ENCODE measurements around the gene TGIF1. TPM values are rescaled to one million over a fixed set of nuclear protein-coding genes. Genes with fewer than 3 reads are reported as not detected.

TGIF1 gene
- total and polyA plus RNA-seq, 4 donors, result 29.3 to 48.2 (median 32.2) TPM

GRCh38 chr18:3452750-3453539 lies 3.0 kb downstream of the TGIF1 start:
- 42% methylated on average over 12 of the region's 17 CpGs for WGBS (ENCODE audit: insufficient coverage)
- peak overlapping the region; percentile 100 for H3K27ac ChIP-seq (ENCODE audit: low read depth, low read length)
- peaks cover 43% of the 10 kb centered on the region for H3K27me3 ChIP-seq (ENCODE audit: control insufficient read depth, insufficient read depth, low read length)
- H3K4me1 ChIP-seq (ENCODE audit: control insufficient read depth, insufficient read depth, low read length), result peaks cover 48% of the 10 kb centered on the region
- H3K36me3 ChIP-seq (ENCODE audit: control insufficient read depth, insufficient read depth, low read length), result no peaks in the 10 kb centered on the region
- H3K9me3 ChIP-seq (ENCODE audit: control insufficient read depth, insufficient read depth, low read length), result no peaks in the 10 kb centered on the region
- no peak for DNase-seq (ENCODE audit: low read depth in 4 of 6, low spot score in 6 of 6)
- peak overlapping the region; percentile 95 for H3K4me3 ChIP-seq (ENCODE audit: low read depth, low read length)

- H3K9me3 ChIP-seq (ENCODE audit: control insufficient read depth, insufficient read depth, low read length), result no peaks in the 10 kb centered on the region
- peak in 3 of 6 donors; percentile 12 to 74 (median 47) for DNase-seq (ENCODE audit: low read depth in 4 of 6, low spot score in 6 of 6)
- H3K36me3 ChIP-seq (ENCODE audit: control insufficient read depth, insufficient read depth, low read length), result no peaks in the 10 kb centered on the region
- peak overlapping the region; percentile 95 for H3K4me3 ChIP-seq (ENCODE audit: low read depth, low read length)
- peaks cover 43% of the 10 kb centered on the region for H3K4me1 ChIP-seq (ENCODE audit: control insufficient read depth, insufficient read depth, low read length)
- 17% methylated on average over 11 of the region's 21 CpGs for WGBS (ENCODE audit: insufficient coverage)
- peaks cover 40% of the 10 kb centered on the region for H3K27me3 ChIP-seq (ENCODE audit: control insufficient read depth, insufficient read depth, low read length)
- peak overlapping the region; percentile 100 for H3K27ac ChIP-seq (ENCODE audit: low read depth, low read length)
Observed at GRCh38 chr18:3453540-3454364, 3.8 kb downstream of the TGIF1 start.

DNA sequence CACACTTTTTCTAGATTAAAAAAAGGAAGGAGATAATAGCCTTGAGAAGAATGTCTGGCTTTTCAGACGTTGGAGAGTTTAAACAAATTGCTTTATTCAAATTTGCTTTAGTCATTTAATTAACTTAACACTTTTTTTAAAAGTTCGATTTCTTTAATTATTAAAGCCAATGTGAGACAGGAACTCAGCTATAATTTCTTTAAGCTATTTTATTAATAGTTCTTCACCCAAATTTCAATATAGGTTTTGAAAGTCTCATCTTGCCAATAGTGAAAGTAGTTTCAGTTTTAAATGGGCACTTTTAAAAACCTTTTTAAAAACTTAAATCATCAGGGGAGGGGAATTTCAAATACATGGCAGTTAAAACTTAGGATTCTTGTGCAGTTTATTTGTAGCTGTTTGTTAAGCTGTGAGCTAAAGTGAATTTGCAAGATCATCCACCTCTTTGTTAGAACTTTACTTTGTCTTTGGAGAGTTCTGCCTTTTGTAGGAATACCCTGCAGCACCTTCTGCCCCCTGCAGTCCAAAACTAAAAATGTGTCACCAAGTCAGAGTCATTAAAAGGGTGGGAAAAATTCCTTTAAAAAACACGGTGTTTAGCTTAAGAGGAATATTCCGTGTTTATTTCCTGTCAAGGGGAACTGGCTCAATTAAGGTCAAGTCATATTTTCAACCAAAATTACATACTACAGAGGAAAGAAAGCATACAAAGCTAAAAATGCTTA lies 4.6 kb downstream of the TGIF1 start:
- Histone ChIP-seq H3K4me1 (ENCODE audit: control insufficient read depth, insufficient read depth, low read length) (peaks cover 42% of the 10 kb centered on the region), H3K36me3 (ENCODE audit: control insufficient read depth, insufficient read depth, low read length) (no peaks in the 10 kb centered on the region), H3K27ac (ENCODE audit: low read depth, low read length) (peak overlapping the region; percentile 100), H3K4me3 (ENCODE audit: low read depth, low read length) (peak overlapping the region; percentile 95), H3K9me3 (ENCODE audit: control insufficient read depth, insufficient read depth, low read length) (no peaks in the 10 kb centered on the region), H3K27me3 (ENCODE audit: control insufficient read depth, insufficient read depth, low read length) (peaks cover 35% of the 10 kb centered on the region)
- no CpG with 5 or more reads among the region's 4 CpGs for WGBS (ENCODE audit: insufficient coverage)
- peak in 4 of 6 donors; percentile 32 to 67 (median 48) for DNase-seq (ENCODE audit: low read depth in 4 of 6, low spot score in 6 of 6)

GRCh38 chr18:3455090-3455635 lies 5.2 kb downstream of the TGIF1 start:
- Histone ChIP-seq H3K4me3 (ENCODE audit: low read depth, low read length) (peak overlapping the region; percentile 95), H3K4me1 (ENCODE audit: control insufficient read depth, insufficient read depth, low read length) (peaks cover 36% of the 10 kb centered on the region)
- no peak for DNase-seq (ENCODE audit: low read depth in 4 of 6, low spot score in 6 of 6)

DNA sequence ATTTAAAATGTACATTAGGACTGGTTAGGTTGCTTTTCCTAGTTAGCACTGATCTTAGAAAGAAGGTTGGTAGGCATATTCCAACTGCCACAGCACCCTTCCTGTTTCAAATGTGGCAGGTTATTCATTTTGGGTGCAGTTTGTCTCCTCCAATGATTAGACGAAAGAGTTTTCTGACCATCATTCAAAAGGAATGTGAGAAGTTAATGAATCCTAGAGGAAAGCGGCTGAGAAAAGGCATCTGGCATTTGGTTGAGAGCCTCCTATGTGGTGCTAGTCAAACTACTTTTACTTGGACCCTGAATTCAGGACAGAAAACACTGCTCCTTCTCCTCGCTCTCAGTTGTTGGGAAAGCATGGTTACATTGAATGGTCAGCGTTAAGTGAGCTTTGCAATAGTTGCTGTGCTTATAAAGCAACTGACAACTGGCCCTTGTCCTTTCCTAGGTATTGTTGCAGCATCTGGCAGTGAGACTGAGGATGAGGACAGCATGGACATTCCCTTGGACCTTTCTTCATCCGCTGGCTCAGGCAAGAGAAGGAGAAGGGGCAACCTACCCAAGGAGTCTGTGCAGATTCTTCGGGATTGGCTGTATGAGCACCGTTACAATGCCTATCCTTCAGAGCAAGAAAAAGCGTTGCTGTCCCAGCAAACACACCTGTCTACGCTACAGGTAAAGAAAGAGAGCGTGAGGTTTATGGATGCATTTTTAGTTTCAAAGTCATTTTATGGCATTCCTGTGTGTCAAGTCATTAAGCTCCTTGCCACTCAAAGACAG lies 6.1 kb downstream of the TGIF1 start:
- no peak overlapping the region for H3K4me3 ChIP-seq (ENCODE audit: low read depth, low read length)
- no peaks in the 10 kb centered on the region for H3K36me3 ChIP-seq (ENCODE audit: control insufficient read depth, insufficient read depth, low read length)
- H3K9me3 ChIP-seq (ENCODE audit: control insufficient read depth, insufficient read depth, low read length), result no peaks in the 10 kb centered on the region
- 77% methylated on average over 10 of the region's 10 CpGs for WGBS (ENCODE audit: insufficient coverage)
- peaks cover 23% of the 10 kb centered on the region for H3K27me3 ChIP-seq (ENCODE audit: control insufficient read depth, insufficient read depth, low read length)
- DNase-seq (ENCODE audit: low read depth in 4 of 6, low spot score in 6 of 6), result no peak
- no peak overlapping the region for H3K27ac ChIP-seq (ENCODE audit: low read depth, low read length)
- H3K4me1 ChIP-seq (ENCODE audit: control insufficient read depth, insufficient read depth, low read length), result peaks cover 28% of the 10 kb centered on the region

More at GRCh38 chr18:3455090-3455635, 5.2 kb downstream of the TGIF1 start:
- H3K27ac ChIP-seq (ENCODE audit: low read depth, low read length), result peak overlapping the region; percentile 100
- no CpG with 5 or more reads among the region's 3 CpGs for WGBS (ENCODE audit: insufficient coverage)
- H3K9me3 ChIP-seq (ENCODE audit: control insufficient read depth, insufficient read depth, low read length), result no peaks in the 10 kb centered on the region
- no peaks in the 10 kb centered on the region for H3K36me3 ChIP-seq (ENCODE audit: control insufficient read depth, insufficient read depth, low read length)
- peaks cover 31% of the 10 kb centered on the region for H3K27me3 ChIP-seq (ENCODE audit: control insufficient read depth, insufficient read depth, low read length)

GRCh38 chr18:3456686-3457069 lies 6.7 kb downstream of the TGIF1 start:
- Histone ChIP-seq H3K4me3 (ENCODE audit: low read depth, low read length) (no peak overlapping the region), H3K4me1 (ENCODE audit: control insufficient read depth, insufficient read depth, low read length) (peaks cover 22% of the 10 kb centered on the region), H3K27me3 (ENCODE audit: control insufficient read depth, insufficient read depth, low read length) (peaks cover 17% of the 10 kb centered on the region), H3K27ac (ENCODE audit: low read depth, low read length) (no peak overlapping the region), H3K36me3 (ENCODE audit: control insufficient read depth, insufficient read depth, low read length) (no peaks in the 10 kb centered on the region), H3K9me3 (ENCODE audit: control insufficient read depth, insufficient read depth, low read length) (no peaks in the 10 kb centered on the region)
- DNase-seq (ENCODE audit: low read depth in 4 of 6, low spot score in 6 of 6), result no peak
- no CpG with 5 or more reads among the region's 1 CpG for WGBS (ENCODE audit: insufficient coverage)

DNA sequence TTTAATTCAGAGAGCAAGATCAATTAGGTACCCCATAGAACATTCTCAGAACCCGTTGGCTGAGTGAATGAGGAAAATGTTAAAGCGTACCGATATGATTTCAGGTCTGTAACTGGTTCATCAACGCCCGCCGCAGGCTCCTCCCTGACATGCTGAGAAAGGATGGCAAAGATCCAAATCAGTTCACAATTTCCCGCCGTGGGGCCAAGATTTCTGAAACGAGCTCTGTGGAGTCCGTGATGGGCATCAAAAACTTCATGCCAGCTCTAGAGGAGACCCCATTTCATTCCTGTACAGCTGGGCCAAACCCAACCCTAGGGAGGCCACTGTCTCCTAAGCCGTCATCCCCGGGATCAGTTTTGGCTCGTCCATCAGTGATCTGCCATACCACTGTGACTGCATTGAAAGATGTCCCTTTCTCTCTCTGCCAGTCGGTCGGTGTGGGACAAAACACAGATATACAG lies 7.3 kb downstream of the TGIF1 start:
- Histone ChIP-seq H3K36me3 (ENCODE audit: control insufficient read depth, insufficient read depth, low read length) (no peaks in the 10 kb centered on the region), H3K27me3 (ENCODE audit: control insufficient read depth, insufficient read depth, low read length) (peaks cover 11% of the 10 kb centered on the region), H3K4me3 (ENCODE audit: low read depth, low read length) (no peak overlapping the region), H3K9me3 (ENCODE audit: control insufficient read depth, insufficient read depth, low read length) (no peaks in the 10 kb centered on the region), H3K4me1 (ENCODE audit: control insufficient read depth, insufficient read depth, low read length) (peaks cover 16% of the 10 kb centered on the region), H3K27ac (ENCODE audit: low read depth, low read length) (no peak overlapping the region)
- 37% methylated on average over 15 of the region's 15 CpGs for WGBS (ENCODE audit: insufficient coverage)
- DNase-seq (ENCODE audit: low read depth in 4 of 6, low spot score in 6 of 6), result peak in 1 of 6 donors; percentile 52

DNA sequence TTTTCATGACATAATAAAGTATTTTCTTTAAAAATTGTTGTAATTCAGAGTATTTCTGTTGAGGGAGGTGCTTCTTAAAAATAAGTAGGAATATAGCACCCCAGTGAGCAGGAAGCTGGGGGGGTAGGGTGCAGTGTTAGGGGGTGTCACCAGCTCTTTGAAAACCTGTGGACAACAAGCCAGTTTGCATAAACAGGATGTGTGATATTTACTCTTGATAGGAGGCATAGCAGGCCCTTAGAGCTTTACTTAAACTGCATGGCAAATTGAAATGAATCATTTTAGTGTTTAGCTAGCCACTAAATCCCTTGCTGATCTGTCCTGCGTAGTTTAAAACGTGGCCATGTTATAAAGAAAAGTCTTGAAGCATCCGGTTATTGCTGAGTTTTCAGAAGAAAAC lies 8.4 kb downstream of the TGIF1 start:
- Histone ChIP-seq H3K4me3 (ENCODE audit: low read depth, low read length) (no peak overlapping the region), H3K9me3 (ENCODE audit: control insufficient read depth, insufficient read depth, low read length) (no peaks in the 10 kb centered on the region), H3K27ac (ENCODE audit: low read depth, low read length) (no peak overlapping the region), H3K36me3 (ENCODE audit: control insufficient read depth, insufficient read depth, low read length) (no peaks in the 10 kb centered on the region), H3K4me1 (ENCODE audit: control insufficient read depth, insufficient read depth, low read length) (peaks cover 7% of the 10 kb centered on the region), H3K27me3 (ENCODE audit: control insufficient read depth, insufficient read depth, low read length) (peaks cover 2% of the 10 kb centered on the region)
- no CpG with 5 or more reads among the region's 3 CpGs for WGBS (ENCODE audit: insufficient coverage)
- no peak for DNase-seq (ENCODE audit: low read depth in 4 of 6, low spot score in 6 of 6)
